HepG2 (cell line): ENCODE measurements around the gene MINDY1. TPM values are rescaled to one million over a fixed set of nuclear protein-coding genes. Genes with fewer than 3 reads are reported as not detected.

Source experiments
- ATM ChIP-seq: fragments of 450-650 bp; IDR thresholded peaks from 2 replicates; pipeline ENCODE4 v1.7.1; 2017; ENCODE audit warnings: mild to moderate bottlenecking, borderline replicate concordance
- CEBPG ChIP-seq: IDR thresholded peaks from 2 replicates; pipeline ENCODE4 v1.6.1; 2016
- DNMT3B ChIP-seq: conservative IDR thresholded peaks from 2 replicates; pipeline ENCODE4 v1.6.1; 2016; ENCODE audit warnings: missing biosample characterization, control low read depth
- IKZF4 ChIP-seq: sonication (generic); formaldehyde crosslinking; IDR thresholded peaks from 2 replicates; pipeline ENCODE4 v1.5.1; 2020; ENCODE audit warnings: borderline replicate concordance, mild to moderate bottlenecking, low read depth, missing genetic modification reagents; ENCODE audit errors: not compliant biosample characterization
- KAT8 ChIP-seq: IDR thresholded peaks from 2 replicates; pipeline ENCODE4 v1.6.1; 2016; ENCODE audit warnings: missing genetic modification reagents, missing compliant biosample characterization
- MAFF ChIP-seq: IDR thresholded peaks from 2 replicates; pipeline ENCODE4 v1.6.1; 2011; ENCODE audit warnings: low read depth, low read length, improper control_type of control experiment
- MED1 ChIP-seq: sonication (generic); formaldehyde crosslinking; IDR thresholded peaks from 2 replicates; pipeline ENCODE4 v1.4.0; 2020; ENCODE audit warnings: missing genetic modification reagents
- MLX ChIP-seq: IDR thresholded peaks from 2 replicates; pipeline ENCODE4 v1.6.1; 2016
- NFAT5 ChIP-seq: sonication (generic); formaldehyde crosslinking; IDR thresholded peaks from 2 replicates; pipeline ENCODE4 v1.4.0; 2020; ENCODE audit warnings: missing genetic modification reagents
- PCBP1 ChIP-seq: fragments of 200-400 bp; formaldehyde crosslinking; IDR thresholded peaks from 2 replicates; pipeline ENCODE4 v1.6.1; 2017; ENCODE audit warnings: mild to moderate bottlenecking, low read depth, low read length, borderline replicate concordance
- RXRB ChIP-seq: IDR thresholded peaks from 2 replicates; pipeline ENCODE4 v1.6.1; 2016; ENCODE audit warnings: borderline replicate concordance, missing genetic modification reagents, missing compliant biosample characterization
- SRSF1 ChIP-seq: fragments of 200-400 bp; formaldehyde crosslinking; optimal IDR thresholded peaks from 2 replicates; pipeline ENCODE3; 2017; ENCODE audit warnings: mild to moderate bottlenecking, low read depth, low read length, moderate library complexity
- TFAP4 ChIP-seq: sonication (generic); IDR thresholded peaks from 2 replicates; pipeline ENCODE4 v1.6.1; 2016; ENCODE audit warnings: low read depth, borderline replicate concordance
- ZNF138 ChIP-seq: sonication (generic); formaldehyde crosslinking; IDR thresholded peaks from 2 replicates; pipeline ENCODE4 v1.5.0; 2020; ENCODE audit warnings: mild to moderate bottlenecking, low read depth, missing genetic modification reagents
- ZNF510 ChIP-seq: sonication (generic); formaldehyde crosslinking; IDR thresholded peaks from 2 replicates; pipeline ENCODE4 v1.4.0; 2020; ENCODE audit warnings: low read depth, mild to moderate bottlenecking, missing genetic modification reagents
- ZNF558 ChIP-seq: sonication (generic); formaldehyde crosslinking; IDR thresholded peaks from 2 replicates; pipeline ENCODE4 v1.9.0; 2022; ENCODE audit warnings: mild to moderate bottlenecking, missing genetic modification reagents, borderline replicate concordance
- ZNF574 ChIP-seq: sonication (generic); formaldehyde crosslinking; IDR thresholded peaks from 2 replicates; pipeline ENCODE4 v1.4.0; 2020; ENCODE audit warnings: missing genetic modification reagents
- polyA plus RNA-seq, 8 experiments: library from polyadenylated mRNA; depleted of rRNA in 3 of 8; stranded (reverse) in 7 of 8; unstranded in 1 of 8; fragments of >200 nt; fragmentation: Illumina TruSeq in 4 of 8; extraction: Trizol in 4 of 8; gene quantifications; 2 replicates each; pipeline versions ENCODE4 v1.2.1 to v1.2.3, GENCODE V29; 2011 to 2016; ENCODE audit warnings: low read depth in 4 of 8, missing spikeins in 1 of 8, mixed read lengths in 1 of 8; ENCODE audit not compliant: insufficient read depth in 1 of 8
- total RNA-seq, 5 experiments: library from RNA; depleted of rRNA; stranded (reverse); fragments of >200 nt; fragmentation: Illumina TruSeq; extraction: Trizol; gene quantifications; 2 replicates each; pipeline ENCODE4 v1.2.3, GENCODE V29; 2016; ENCODE audit warnings: low read depth in 1 of 5
- TF ChIP-seq, protein P1 (sequence below): sonication (generic); formaldehyde crosslinking; IDR thresholded peaks from 2 replicates; pipeline ENCODE4 v1.4.0; 2020; ENCODE audit warnings: missing genetic modification reagents

MINDY1 gene
- total and polyA plus RNA-seq, 2 of the 13 experiments (the other 11 are each of a cell fraction or from before 2014, with no cell fraction given), result 11.1 to 15.0 TPM

GRCh38 chr1:151012684-151013471, 6.2 kb upstream of the MINDY1 start (continued):
- TF ChIP-seq, protein P1, sequence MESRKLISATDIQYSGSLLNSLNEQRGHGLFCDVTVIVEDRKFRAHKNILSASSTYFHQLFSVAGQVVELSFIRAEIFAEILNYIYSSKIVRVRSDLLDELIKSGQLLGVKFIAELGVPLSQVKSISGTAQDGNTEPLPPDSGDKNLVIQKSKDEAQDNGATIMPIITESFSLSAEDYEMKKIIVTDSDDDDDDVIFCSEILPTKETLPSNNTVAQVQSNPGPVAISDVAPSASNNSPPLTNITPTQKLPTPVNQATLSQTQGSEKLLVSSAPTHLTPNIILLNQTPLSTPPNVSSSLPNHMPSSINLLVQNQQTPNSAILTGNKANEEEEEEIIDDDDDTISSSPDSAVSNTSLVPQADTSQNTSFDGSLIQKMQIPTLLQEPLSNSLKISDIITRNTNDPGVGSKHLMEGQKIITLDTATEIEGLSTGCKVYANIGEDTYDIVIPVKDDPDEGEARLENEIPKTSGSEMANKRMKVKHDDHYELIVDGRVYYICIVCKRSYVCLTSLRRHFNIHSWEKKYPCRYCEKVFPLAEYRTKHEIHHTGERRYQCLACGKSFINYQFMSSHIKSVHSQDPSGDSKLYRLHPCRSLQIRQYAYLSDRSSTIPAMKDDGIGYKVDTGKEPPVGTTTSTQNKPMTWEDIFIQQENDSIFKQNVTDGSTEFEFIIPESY, result peak; percentile 5; the same call in 1 of the 2 replicates
- TF ChIP-seq MLX (CRISPR knock-in tag) (0 out of 2 replicates have a peak, but pooled peaks have one; percentile 64), ATM (no peak), CEBPG (CRISPR knock-in tag) (no peak; the same call in 1 of the 2 replicates), ZNF574 (peak; percentile 73; the same call in 1 of the 2 replicates), ZNF510 (no peak), DNMT3B (CRISPR knock-in tag) (no peak), RXRB (peak; percentile 86), PCBP1 (no peak), MAFF (peak; percentile 47), SRSF1 (no peak), MED1 (CRISPR knock-in tag) (peak; percentile 86), TFAP4 (peak; percentile 59; the same call in 1 of the 2 replicates), ZNF558 (CRISPR knock-in tag) (no peak), IKZF4 (CRISPR knock-in tag) (peak; percentile 47), ZNF138 (CRISPR knock-in tag) (no peak), KAT8 (CRISPR knock-in tag) (peak; percentile 44), NFAT5 (CRISPR knock-in tag) (no peak)
